H1 (cell line): Measurements from ENCODE around the gene CNTN3. TPM values are rescaled to one million over a fixed set of nuclear protein-coding genes. Genes with fewer than 3 reads are reported as not detected.

Source experiments
- ATF2 ChIP-seq: IDR thresholded peaks from 2 replicates; pipeline ENCODE4 v1.6.1; 2012; ENCODE audit warnings: low read length, inconsistent platforms
- CREB1 ChIP-seq: IDR thresholded peaks from 2 replicates; pipeline ENCODE4 v1.6.1; 2012; ENCODE audit warnings: inconsistent platforms
- EGR1 ChIP-seq: IDR thresholded peaks from 2 replicates; pipeline ENCODE4 v1.6.1; 2011; ENCODE audit warnings: low read depth, low read length, borderline replicate concordance
- GABPA ChIP-seq: IDR thresholded peaks from 2 replicates; pipeline ENCODE4 v1.6.1; 2011; ENCODE audit warnings: mild to moderate bottlenecking, low read length, moderate library complexity, borderline replicate concordance; ENCODE audit not compliant: insufficient read depth
- HDAC6 ChIP-seq: IDR thresholded peaks from one replicate; pipeline ENCODE4 v1.7.1; 2012; ENCODE audit warnings: low read depth, mild to moderate bottlenecking, inconsistent platforms, low read length, moderate library complexity
- JUN ChIP-seq: IDR thresholded peaks from 2 replicates; pipeline ENCODE4 v1.6.1; 2011; ENCODE audit warnings: low read depth, mild to moderate bottlenecking, improper control_type of control experiment, low read length
- JUND ChIP-seq: IDR thresholded peaks from 2 replicates; pipeline ENCODE4 v1.6.1; 2011; ENCODE audit warnings: mild to moderate bottlenecking, improper control_type of control experiment, low read length
- KDM4A ChIP-seq: IDR thresholded peaks from one replicate; pipeline ENCODE4 v1.7.1; 2012; ENCODE audit warnings: low read depth, mild to moderate bottlenecking, moderate library complexity, low read length, inconsistent platforms; ENCODE audit not compliant: severe bottlenecking
- KDM5A ChIP-seq: fragments of 200-600 bp; IDR thresholded peaks from 2 replicates; pipeline ENCODE4 v1.7.1; 2012; ENCODE audit warnings: mild to moderate bottlenecking, low read length, inconsistent platforms, mixed read lengths
- MAX ChIP-seq: IDR thresholded peaks from 2 replicates; pipeline ENCODE4 v1.6.1; 2012; ENCODE audit warnings: inconsistent platforms
- PHF8 ChIP-seq: fragments of 200-600 bp; sonication (generic); conservative IDR thresholded peaks from 2 replicates; pipeline ENCODE4 v1.7.1; 2012; ENCODE audit warnings: low read depth, mild to moderate bottlenecking, inconsistent platforms, low read length, moderate library complexity
- POLR2AphosphoS5 ChIP-seq: IDR thresholded peaks from 2 replicates; pipeline ENCODE4 v1.6.1; 2011; ENCODE audit warnings: low read depth, low read length
- RFX5 ChIP-seq: IDR thresholded peaks from 2 replicates; pipeline ENCODE4 v1.6.1; 2011; ENCODE audit warnings: low read depth, low read length, improper control_type of control experiment, borderline replicate concordance
- SIX5 ChIP-seq: IDR thresholded peaks from 2 replicates; pipeline ENCODE4 v1.6.1; 2011; ENCODE audit warnings: mild to moderate bottlenecking, low read depth, low read length
- SP1 ChIP-seq: IDR thresholded peaks from 2 replicates; pipeline ENCODE4 v1.6.1; 2011; ENCODE audit warnings: low read depth, low read length
- SP2 ChIP-seq: IDR thresholded peaks from 2 replicates; pipeline ENCODE4 v1.6.1; 2012; ENCODE audit warnings: mild to moderate bottlenecking, low read length, inconsistent platforms
- SUZ12 ChIP-seq: fragments of 200-600 bp; sonication (generic); IDR thresholded peaks from 2 replicates; pipeline ENCODE4 v1.6.1; 2012; ENCODE audit warnings: mild to moderate bottlenecking, inconsistent platforms, low read length, moderate library complexity, mixed read lengths
- TEAD4 ChIP-seq: IDR thresholded peaks from 2 replicates; pipeline ENCODE4 v1.6.1; 2012; ENCODE audit warnings: low read depth, low read length, inconsistent platforms, mixed read lengths
- polyA plus RNA-seq, 7 experiments: library from polyadenylated mRNA; depleted of rRNA in 3 of 7; stranded (reverse) in 5 of 7; unstranded in 2 of 7; fragments of >200 nt in 5 of 7; fragments of 200-250 nt in 2 of 7; gene quantifications; 1 replicate in 5 of 7; 2 replicates in 1 of 7; 4 replicates in 1 of 7; pipeline versions ENCODE4 v1.2.1 to v1.2.3, GENCODE V29; 2011 to 2013; ENCODE audit warnings: missing spikeins in 2 of 7, mixed read lengths in 2 of 7
- total RNA-seq: library from RNA; stranded (reverse); fragmentation: NEBNext Ultra II Directional; extraction: Animal tissue kit (Norgen Biotek cat#: 25700); gene quantifications from 2 replicates; pipeline ENCODE4 v1.2.1, GENCODE V29; 2021

CNTN3 gene
- total and polyA plus RNA-seq, 2 of the 8 experiments (the other 6 are each of a cell fraction or from before 2014, with no cell fraction given) = 0.11 to 0.13 TPM

- no peak for TF ChIP-seq HDAC6
- TF ChIP-seq POLR2AphosphoS5 = no peak
- TF ChIP-seq SIX5 = no peak
- TF ChIP-seq KDM5A = no peak
- TF ChIP-seq GABPA = no peak
- no peak for TF ChIP-seq MAX
- TF ChIP-seq RFX5 = no peak
- TF ChIP-seq KDM4A = no peak
- no peak for TF ChIP-seq SP1
- TF ChIP-seq JUN = no peak
- no peak for TF ChIP-seq TEAD4
- TF ChIP-seq ATF2 = no peak
- TF ChIP-seq SUZ12 = no peak
- no peak for TF ChIP-seq SP2
- TF ChIP-seq PHF8 = no peak
- no peak for TF ChIP-seq CREB1
- TF ChIP-seq JUND = no peak
- no peak for TF ChIP-seq EGR1
These were observed 29.2 kb upstream of the CNTN3 start (continued) for GRCh38 chr3:74643636-74644035.
